ENCODE data around the gene CAMTA1.

Gene CAMTA1

GRCh38 chr1:7048395-7048794 is 263.1 kb downstream of the CAMTA1 start:
- POLR2A ChIA-PET, result no interaction called here
- Histone ChIP-seq H3K27ac (ENCODE audit: extremely low read depth, low read depth, low read length) (no peak overlapping the region), H3K4me1 (ENCODE audit: control insufficient read depth, insufficient read depth, low read length) (no peaks in the 10 kb centered on the region), H3K4me3 (ENCODE audit: low read depth, low read length) (no peak overlapping the region), H3K9me3 (ENCODE audit: control insufficient read depth, insufficient read depth, low read depth, low read length) (no peaks in the 10 kb centered on the region), H3K36me3 (ENCODE audit: control insufficient read depth in 2 of 2, insufficient read depth in 1 of 2, low read length in 2 of 2) (no peaks in the 10 kb centered on the region)
- TF ChIP-seq, protein P1, sequence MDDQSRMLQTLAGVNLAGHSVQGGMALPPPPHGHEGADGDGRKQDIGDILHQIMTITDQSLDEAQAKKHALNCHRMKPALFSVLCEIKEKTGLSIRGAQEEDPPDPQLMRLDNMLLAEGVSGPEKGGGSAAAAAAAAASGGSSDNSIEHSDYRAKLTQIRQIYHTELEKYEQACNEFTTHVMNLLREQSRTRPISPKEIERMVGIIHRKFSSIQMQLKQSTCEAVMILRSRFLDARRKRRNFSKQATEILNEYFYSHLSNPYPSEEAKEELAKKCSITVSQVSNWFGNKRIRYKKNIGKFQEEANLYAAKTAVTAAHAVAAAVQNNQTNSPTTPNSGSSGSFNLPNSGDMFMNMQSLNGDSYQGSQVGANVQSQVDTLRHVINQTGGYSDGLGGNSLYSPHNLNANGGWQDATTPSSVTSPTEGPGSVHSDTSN (CRISPR knock-in tag; IDR thresholded peaks at IDR 0.05), result no peak
- TF ChIP-seq REST (tag by site-specific recombination; IDR thresholded peaks at IDR 0.05) (no peak), ZNF174 (tag by site-specific recombination; IDR thresholded peaks at IDR 0.05) (no peak), ZNF639 (tag by site-specific recombination; IDR thresholded peaks at IDR 0.05) (no peak)
- CTCF ChIA-PET, result interaction anchor here (0.9 to 1.2 kb wide), 2 partner anchors 23 to 159 kb away, joined by 3 to 4 read pairs; no protein-coding TSS in a partner anchor

DNA sequence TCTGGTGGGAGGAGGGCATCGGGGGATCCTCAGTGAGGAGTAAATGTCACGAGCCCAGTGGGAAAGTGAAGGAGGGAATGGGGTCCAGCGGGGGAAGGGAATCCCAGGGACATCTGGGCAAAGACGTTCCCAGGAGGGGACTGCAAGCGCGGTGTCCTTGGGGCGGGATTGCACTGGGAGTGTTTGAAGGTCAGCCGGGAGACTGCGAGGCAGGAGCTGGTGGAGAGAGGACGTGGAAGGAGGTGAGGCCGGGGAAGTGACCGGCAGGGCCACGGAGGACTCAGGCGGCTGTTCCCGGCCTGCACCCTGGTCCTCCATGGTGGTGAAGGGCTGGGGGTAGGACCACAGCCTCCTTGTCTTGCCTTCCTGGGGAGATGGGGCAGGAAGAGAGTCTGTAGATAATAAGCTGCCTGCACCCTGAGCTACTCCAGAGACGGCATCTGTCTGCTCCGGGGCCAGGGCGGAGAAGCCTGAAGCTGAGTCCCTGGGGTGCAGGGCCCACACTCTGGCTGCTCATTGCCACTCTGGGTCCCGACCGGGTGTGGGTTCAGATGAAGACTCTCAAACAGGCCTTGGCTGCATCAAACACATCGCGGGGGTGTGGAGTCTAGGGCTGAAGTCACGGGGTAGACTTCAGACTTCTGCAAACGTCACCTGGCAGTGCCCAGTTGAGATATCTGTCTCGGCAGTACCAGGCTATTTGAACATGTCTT is 264.8 kb downstream of the CAMTA1 start:
- Histone ChIP-seq H3K4me1 (ENCODE audit: control insufficient read depth, insufficient read depth, low read length) (no peaks in the 10 kb centered on the region), H3K4me3 (ENCODE audit: low read depth, low read length) (no peak overlapping the region), H3K36me3 (ENCODE audit: control insufficient read depth in 2 of 2, insufficient read depth in 1 of 2, low read length in 2 of 2) (no peaks in the 10 kb centered on the region), H3K27ac (ENCODE audit: extremely low read depth, low read depth, low read length) (no peak overlapping the region), H3K9me3 (ENCODE audit: control insufficient read depth, insufficient read depth, low read depth, low read length) (no peaks in the 10 kb centered on the region)
- CTCF ChIA-PET, result interaction anchor here (0.9 kb wide), 1 partner anchor 20 kb away, joined by 3 read pairs; no protein-coding TSS in a partner anchor
- TF ChIP-seq ZNF10 (tag by site-specific recombination; IDR thresholded peaks at IDR 0.05) (no peak), ZNF169 (tag by site-specific recombination; IDR thresholded peaks at IDR 0.05) (no peak), ZNF585B (tag by site-specific recombination; IDR thresholded peaks at IDR 0.05) (no peak), OSR2 (tag by site-specific recombination; IDR thresholded peaks at IDR 0.05) (no peak), ZNF423 (tag by site-specific recombination; IDR thresholded peaks at IDR 0.05) (no peak)
- POLR2A ChIA-PET, result no interaction called here

DNA sequence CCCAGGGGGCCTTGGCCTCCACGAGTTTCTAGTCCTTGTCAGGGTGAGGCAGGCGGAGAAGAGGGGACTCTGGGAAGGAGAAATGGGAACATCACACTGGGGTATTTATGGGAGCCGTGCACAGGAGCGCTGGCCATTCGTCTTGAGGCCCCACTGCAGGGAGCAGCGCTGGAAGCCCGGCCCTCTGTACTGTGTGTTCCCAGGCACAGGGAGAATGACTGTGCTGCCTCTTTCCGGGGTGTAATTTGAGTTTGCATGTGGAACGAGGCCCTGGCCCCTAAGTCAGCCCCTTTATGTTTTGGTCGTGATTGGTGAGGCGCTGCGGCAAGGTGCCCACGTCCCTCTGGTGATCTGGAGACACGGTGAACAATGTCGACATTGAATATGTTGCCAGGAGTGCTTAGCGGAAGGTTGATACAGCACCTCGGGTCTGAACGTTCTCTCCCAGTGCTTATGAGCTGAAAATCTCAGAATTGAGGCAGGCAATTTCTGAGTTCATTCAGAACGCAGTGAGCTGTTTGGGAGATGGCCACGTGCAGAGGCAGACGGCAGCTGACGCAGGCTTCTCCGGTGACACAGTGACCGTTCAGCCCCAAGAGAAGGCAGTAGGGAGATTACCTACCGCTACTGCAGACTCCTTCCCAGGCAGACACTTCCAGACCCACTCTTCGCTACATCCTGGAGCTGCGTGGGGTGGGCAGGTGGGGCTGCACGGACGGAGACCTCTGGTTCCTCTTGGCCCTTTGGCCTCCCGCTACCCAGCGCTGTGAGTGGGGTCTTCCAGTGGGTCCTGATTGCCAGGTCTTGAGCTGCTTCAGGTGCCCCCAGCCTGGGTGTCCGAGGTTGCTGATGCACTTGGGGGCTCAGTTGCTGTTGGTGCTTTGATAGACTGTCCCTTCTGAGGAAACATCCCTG is 265.8 kb downstream of the CAMTA1 start:
- ChIA-PET POLR2A (no interaction called here), CTCF (interaction anchor here (0.8 to 0.9 kb wide), 2 partner anchors 9 to 19 kb away, joined by 3 read pairs; no protein-coding TSS in a partner anchor)
- TF ChIP-seq GFI1B (tag by site-specific recombination; IDR thresholded peaks at IDR 0.05) (no peak), ZNF610 (tag by site-specific recombination; IDR thresholded peaks at IDR 0.05; ENCODE audit: borderline replicate concordance) (no peak)
- H3K9me3 ChIP-seq (ENCODE audit: control insufficient read depth, insufficient read depth, low read depth, low read length), result no peaks in the 10 kb centered on the region
- no peaks in the 10 kb centered on the region for H3K36me3 ChIP-seq (ENCODE audit: control insufficient read depth in 2 of 2, insufficient read depth in 1 of 2, low read length in 2 of 2)
- no peak overlapping the region for H3K27ac ChIP-seq (ENCODE audit: extremely low read depth, low read depth, low read length)
- no peak overlapping the region for H3K4me3 ChIP-seq (ENCODE audit: low read depth, low read length)
- H3K4me1 ChIP-seq (ENCODE audit: control insufficient read depth, insufficient read depth, low read length), result no peaks in the 10 kb centered on the region

Data from HEK293 (cell line).